Chondrocyte (in vitro differentiated cells): ENCODE measurements around the gene MFSD1. TPM values are rescaled to one million over a fixed set of nuclear protein-coding genes. Genes with fewer than 3 reads are reported as not detected.

Experiments used
- DNase-seq: peaks from one replicate; pipeline ENCODE4 v3.0.0; 2021; ENCODE audit warnings: mixed read lengths, low spot score
- H3K27ac Mint-ChIP-seq: one replicate; pipeline ENCODE4 v1.8.0; 2021; ENCODE audit warnings: mild to moderate bottlenecking, moderate library complexity, mixed read lengths; ENCODE audit not compliant: unreplicated experiment
- H3K27me3 Mint-ChIP-seq: 2 replicates; pipeline ENCODE4 v1.8.0; 2021; ENCODE audit warnings: low read depth, mixed read lengths
- H3K36me3 Mint-ChIP-seq: 2 replicates; pipeline ENCODE4 v1.8.0; 2021; ENCODE audit warnings: low read depth, mixed read lengths
- H3K4me1 Mint-ChIP-seq: 2 replicates; pipeline ENCODE4 v1.8.0; 2021; ENCODE audit warnings: low read depth, mild to moderate bottlenecking, mixed read lengths
- H3K4me3 Mint-ChIP-seq: one replicate; pipeline ENCODE4 v1.8.0; 2021; ENCODE audit warnings: mild to moderate bottlenecking, moderate library complexity, mixed read lengths; ENCODE audit not compliant: unreplicated experiment
- H3K9me3 Mint-ChIP-seq: 2 replicates; pipeline ENCODE4 v1.8.0; 2021; ENCODE audit warnings: low read depth, mixed read lengths
- total RNA-seq: library from RNA; stranded (reverse); gene quantifications from 3 replicates; pipeline ENCODE4 v1.2.1, GENCODE V29; 2021
- TF ChIP-seq, protein P1 (sequence below): fragments of 200-600 bp; sonication (generic); IDR thresholded peaks from 2 replicates; pipeline ENCODE4 v1.5.0; 2021; ENCODE audit warnings: antibody characterized with exemption, mild to moderate bottlenecking, moderate library complexity

Gene MFSD1
- total RNA-seq, 1 donor from 2014 or later = 52.8 TPM

DNA sequence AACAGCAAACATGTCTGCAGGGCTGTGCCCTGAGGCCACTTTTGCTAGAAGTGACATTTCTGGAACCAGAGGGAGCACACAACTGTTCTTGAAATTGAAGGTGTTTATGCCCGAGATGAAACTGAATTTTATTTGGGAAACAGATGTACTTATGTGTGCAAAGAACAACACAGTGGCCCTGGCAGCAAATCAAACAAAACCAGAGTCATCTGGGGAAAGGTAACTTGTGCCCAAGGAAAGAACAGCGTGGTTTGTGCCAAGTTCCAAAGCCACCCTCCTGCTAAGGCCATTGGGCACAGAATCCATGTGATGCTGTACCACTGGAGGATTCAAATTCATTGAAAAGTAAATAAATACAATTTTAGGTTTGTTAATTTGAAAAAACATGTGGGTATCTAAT, 38.4 kb upstream of the MFSD1 start:
- DNase-seq = no peak
- Mint-ChIP-seq H3K27ac (no peak overlapping the region), H3K27me3 (peaks cover 3% of the 10 kb centered on the region), H3K4me1 (peaks cover 5% of the 10 kb centered on the region), H3K36me3 (peaks cover 5% of the 10 kb centered on the region), H3K4me3 (no peak overlapping the region), H3K9me3 (no peaks in the 10 kb centered on the region)
- TF ChIP-seq, protein P1, sequence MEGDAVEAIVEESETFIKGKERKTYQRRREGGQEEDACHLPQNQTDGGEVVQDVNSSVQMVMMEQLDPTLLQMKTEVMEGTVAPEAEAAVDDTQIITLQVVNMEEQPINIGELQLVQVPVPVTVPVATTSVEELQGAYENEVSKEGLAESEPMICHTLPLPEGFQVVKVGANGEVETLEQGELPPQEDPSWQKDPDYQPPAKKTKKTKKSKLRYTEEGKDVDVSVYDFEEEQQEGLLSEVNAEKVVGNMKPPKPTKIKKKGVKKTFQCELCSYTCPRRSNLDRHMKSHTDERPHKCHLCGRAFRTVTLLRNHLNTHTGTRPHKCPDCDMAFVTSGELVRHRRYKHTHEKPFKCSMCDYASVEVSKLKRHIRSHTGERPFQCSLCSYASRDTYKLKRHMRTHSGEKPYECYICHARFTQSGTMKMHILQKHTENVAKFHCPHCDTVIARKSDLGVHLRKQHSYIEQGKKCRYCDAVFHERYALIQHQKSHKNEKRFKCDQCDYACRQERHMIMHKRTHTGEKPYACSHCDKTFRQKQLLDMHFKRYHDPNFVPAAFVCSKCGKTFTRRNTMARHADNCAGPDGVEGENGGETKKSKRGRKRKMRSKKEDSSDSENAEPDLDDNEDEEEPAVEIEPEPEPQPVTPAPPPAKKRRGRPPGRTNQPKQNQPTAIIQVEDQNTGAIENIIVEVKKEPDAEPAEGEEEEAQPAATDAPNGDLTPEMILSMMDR = no peak

GRCh38 chr3:158765518-158766205, 36.2 kb upstream of the MFSD1 start:
- no peak overlapping the region for H3K4me3 Mint-ChIP-seq
- DNase-seq = no peak

DNA sequence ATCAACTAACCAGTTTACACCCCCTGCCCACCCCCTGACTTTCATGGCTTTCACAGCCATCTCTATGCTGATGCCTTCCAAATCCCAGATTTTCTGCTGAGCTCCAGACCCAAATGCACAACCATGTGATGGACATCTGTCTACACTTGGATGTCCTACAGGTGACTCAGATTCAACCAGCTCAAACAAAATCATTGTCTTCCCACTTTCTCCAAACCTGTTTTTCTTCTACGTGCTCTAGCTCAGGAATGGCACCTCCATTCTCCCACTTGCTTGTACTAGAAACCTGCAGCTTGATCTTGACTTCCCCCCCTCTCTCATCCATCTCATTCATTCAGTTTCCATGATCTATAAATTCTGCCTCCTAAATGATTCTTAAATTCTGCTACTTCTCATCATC, 35.5 kb upstream of the MFSD1 start:
- H3K4me1 Mint-ChIP-seq = peaks cover 23% of the 10 kb centered on the region
- peaks cover 3% of the 10 kb centered on the region for H3K27me3 Mint-ChIP-seq
- H3K27ac Mint-ChIP-seq = no peak overlapping the region
- H3K9me3 Mint-ChIP-seq = no peaks in the 10 kb centered on the region
- H3K36me3 Mint-ChIP-seq = peaks cover 6% of the 10 kb centered on the region
- no peak for DNase-seq
- no peak overlapping the region for H3K4me3 Mint-ChIP-seq
- TF ChIP-seq, protein P1 = no peak

More at GRCh38 chr3:158765518-158766205, 36.2 kb upstream of the MFSD1 start:
- H3K36me3 Mint-ChIP-seq = peaks cover 5% of the 10 kb centered on the region
- peaks cover 23% of the 10 kb centered on the region for H3K4me1 Mint-ChIP-seq
- H3K9me3 Mint-ChIP-seq = no peaks in the 10 kb centered on the region
- no peak overlapping the region for H3K27ac Mint-ChIP-seq
- H3K27me3 Mint-ChIP-seq = peaks cover 3% of the 10 kb centered on the region
- TF ChIP-seq, protein P1 = no peak

DNA sequence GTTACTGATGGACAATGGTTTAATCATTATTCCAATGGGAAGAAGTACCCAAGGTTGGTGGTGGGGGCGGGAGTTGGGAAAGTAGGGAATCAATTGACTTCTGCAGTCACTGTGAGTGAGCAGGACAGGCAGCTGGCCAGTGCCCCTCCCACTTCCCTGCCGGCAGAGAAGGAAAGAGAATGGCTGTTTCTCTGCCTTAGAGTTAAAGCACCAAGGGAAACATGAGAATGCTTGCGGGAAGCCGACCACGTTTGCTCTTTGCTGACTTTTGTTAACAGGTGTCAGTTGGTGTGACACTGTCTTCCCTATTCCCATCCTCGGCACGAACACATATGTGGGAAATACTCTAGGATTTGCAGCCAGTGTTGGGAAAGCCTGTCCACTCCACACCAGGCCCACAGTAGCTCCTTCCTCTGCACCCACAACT, 33.5 kb upstream of the MFSD1 start:
- Mint-ChIP-seq H3K4me3 (no peak overlapping the region), H3K36me3 (peaks cover 6% of the 10 kb centered on the region), H3K9me3 (no peaks in the 10 kb centered on the region), H3K27me3 (peaks cover 3% of the 10 kb centered on the region), H3K4me1 (peaks cover 23% of the 10 kb centered on the region), H3K27ac (no peak overlapping the region)
- TF ChIP-seq, protein P1 = no peak
- DNase-seq = no peak

GRCh38 chr3:158768881-158769543, 32.8 kb upstream of the MFSD1 start:
- H3K9me3 Mint-ChIP-seq = no peaks in the 10 kb centered on the region
- DNase-seq = no peak

More at GRCh38 chr3:158768881-158769543, 32.8 kb upstream of the MFSD1 start:
- Mint-ChIP-seq H3K36me3 (peaks cover 6% of the 10 kb centered on the region), H3K27me3 (peaks cover 3% of the 10 kb centered on the region), H3K4me1 (peaks cover 23% of the 10 kb centered on the region), H3K27ac (no peak overlapping the region), H3K4me3 (no peak overlapping the region)
- TF ChIP-seq, protein P1 = no peak
